IMR-90 (cell line): ENCODE results near the gene ETV6. TPM values are rescaled to one million over a fixed set of nuclear protein-coding genes. Genes with fewer than 3 reads are reported as not detected.

Source experiments
- ATAC-seq: fragments of 200-7000 bp; cut with Tn5 transposase; 2 replicates; pipeline ENCODE4 v1.9.1; 2020; ENCODE audit warnings: low read depth, mild to moderate bottlenecking, moderate library complexity
- BruUV-seq: library from RNA; stranded (reverse); fragments of 400-500 nt; replicated peaks from 2 replicates; lab custom pipeline; 2021; lab: Mats Ljungman, UMichigan
- CTCF ChIA-PET: fragments of 300-600 bp; formaldehyde crosslinking; extraction: SDS; loops from one replicate; lab custom pipeline; 2021; ENCODE audit warnings: antibody characterized with exemption; lab: Yijun Ruan, JAX
- POLR2A ChIA-PET: fragments of 300-600 bp; sonication (Branson Sonifier 250); formaldehyde crosslinking; loops from one replicate; lab custom pipeline; 2022; ENCODE audit warnings: antibody characterized with exemption; ENCODE audit not compliant: unreplicated experiment; lab: Charles Lee
- DNase-seq: peaks from one replicate; pipeline ENCODE4 v3.0.0; 2013
- H2AFZ ChIP-seq: replicated peaks from 2 replicates; pipeline ENCODE3; 2013; ENCODE audit warnings: low read length, mild to moderate bottlenecking; ENCODE audit not compliant: poor library complexity
- H2AK5ac ChIP-seq: 2 replicates; pipeline ENCODE4 v1.6.1; 2013; ENCODE audit warnings: low read depth, low read length, inconsistent platforms
- H2AK9ac ChIP-seq: replicated peaks from 2 replicates; pipeline ENCODE3; 2013; ENCODE audit warnings: mild to moderate bottlenecking, low read depth, low read length, moderate library complexity; ENCODE audit not compliant: poor library complexity
- H2BK120ac ChIP-seq: 2 replicates; pipeline ENCODE4 v1.6.1; 2013; ENCODE audit warnings: low read depth, low read length, inconsistent platforms
- H2BK15ac ChIP-seq: 3 replicates; pipeline ENCODE4 v1.6.1; 2013; ENCODE audit warnings: low read depth, low read length, inconsistent platforms
- H2BK20ac ChIP-seq: 2 replicates; pipeline ENCODE4 v1.6.1; 2013; ENCODE audit warnings: low read depth, mild to moderate bottlenecking, inconsistent platforms, low read length, moderate library complexity
- H2BK5ac ChIP-seq: 2 replicates; pipeline ENCODE4 v1.6.1; 2013; ENCODE audit warnings: mild to moderate bottlenecking, low read depth, low read length, inconsistent platforms; ENCODE audit not compliant: poor library complexity, severe bottlenecking
- H3K14ac ChIP-seq: replicated peaks from 2 replicates; pipeline ENCODE4 v1.6.1; 2013; ENCODE audit warnings: low read depth, low read length, inconsistent platforms
- H3K18ac ChIP-seq: 2 replicates; pipeline ENCODE4 v1.6.1; 2013; ENCODE audit warnings: low read depth, low read length, control low read depth
- H3K23ac ChIP-seq: 2 replicates; pipeline ENCODE4 v1.6.1; 2013; ENCODE audit warnings: low read depth, low read length, inconsistent platforms
- H3K27ac ChIP-seq: 2 replicates; pipeline ENCODE4 v1.5.1; 2013; ENCODE audit warnings: mild to moderate bottlenecking, control low read depth, low read length; ENCODE audit not compliant: insufficient read depth
- H3K27me3 ChIP-seq: 2 replicates; pipeline ENCODE4 v1.6.1; 2013; ENCODE audit warnings: low read length; ENCODE audit not compliant: control insufficient read depth, insufficient read depth
- H3K36me3 ChIP-seq: 2 replicates; pipeline ENCODE4 v1.6.1; 2013; ENCODE audit warnings: low read length, mixed read lengths; ENCODE audit not compliant: control insufficient read depth, insufficient read depth
- H3K4ac ChIP-seq: 2 replicates; pipeline ENCODE4 v1.6.1; 2013; ENCODE audit warnings: low read depth, low read length, inconsistent platforms
- H3K4me1 ChIP-seq: 2 replicates; pipeline ENCODE4 v1.6.1; 2013; ENCODE audit warnings: low read length, mixed read lengths; ENCODE audit not compliant: control insufficient read depth, insufficient read depth
- H3K4me2 ChIP-seq: 2 replicates; pipeline ENCODE4 v1.6.1; 2013; ENCODE audit warnings: low read depth, mild to moderate bottlenecking, control low read depth, low read length, moderate library complexity
- H3K4me3 ChIP-seq: 2 replicates; pipeline ENCODE4 v1.5.1; 2013; ENCODE audit warnings: low read depth, mild to moderate bottlenecking, control low read depth, low read length, moderate library complexity; ENCODE audit not compliant: insufficient read depth
- H3K56ac ChIP-seq: 2 replicates; pipeline ENCODE4 v1.6.1; 2013; ENCODE audit warnings: low read length, inconsistent platforms; ENCODE audit not compliant: insufficient read depth; ENCODE audit errors: extremely low read depth
- H3K79me1 ChIP-seq, 2 experiments: 2 replicates each; pipeline ENCODE4 v1.6.1; 2013; ENCODE audit warnings: low read length in 2 of 2, inconsistent platforms in 1 of 2, low read depth in 1 of 2
- H3K9ac ChIP-seq: 2 replicates; pipeline ENCODE4 v1.6.1; 2013; ENCODE audit warnings: low read depth, low read length, control low read depth
- H3K9me1 ChIP-seq: 2 replicates; pipeline ENCODE4 v1.6.1; 2013; ENCODE audit warnings: low read length, inconsistent platforms; ENCODE audit not compliant: insufficient read depth
- H3K9me3 ChIP-seq: 2 replicates; pipeline ENCODE4 v1.6.1; 2013; ENCODE audit warnings: low read length; ENCODE audit not compliant: control insufficient read depth, insufficient read depth
- H4K20me1 ChIP-seq: 2 replicates; pipeline ENCODE4 v1.6.1; 2013; ENCODE audit warnings: low read length, inconsistent platforms; ENCODE audit not compliant: insufficient read depth
- H4K5ac ChIP-seq: 2 replicates; pipeline ENCODE4 v1.6.1; 2013; ENCODE audit warnings: mild to moderate bottlenecking, low read depth, low read length, control low read depth
- H4K8ac ChIP-seq, 2 experiments: 2 replicates each; pipeline ENCODE4 v1.6.1; 2013; ENCODE audit warnings: low read depth in 2 of 2, low read length in 2 of 2, control low read depth in 1 of 2, inconsistent platforms in 1 of 2
- H4K91ac ChIP-seq: 2 replicates; pipeline ENCODE4 v1.6.1; 2013; ENCODE audit warnings: low read depth, low read length, inconsistent platforms; ENCODE audit not compliant: insufficient read depth
- MAFK ChIP-seq: IDR thresholded peaks from 2 replicates; pipeline ENCODE4 v1.6.1; 2012; ENCODE audit warnings: low read depth, low read length, improper control_type of control experiment
- WGBS, 2 experiments: methylation state at CpG; one replicate each; pipeline versions ENCODE4 v1.1.5 to v1.1.7; 2013; ENCODE audit warnings: missing lambda C conversion rate in 2 of 2; ENCODE audit not compliant: insufficient read length in 1 of 2; ENCODE audit errors: extremely low coverage in 2 of 2; 5-methylcytosine and 5-hydroxymethylcytosine counted together
- dilution Hi-C: fragments of 300-500 bp; cut with HindIII; formaldehyde crosslinking; loops from one replicate; pipeline ENCODE4 v1.14.3; 2018; ENCODE audit warnings: low sequenced_read_pairs; ENCODE audit not compliant: unreplicated experiment
- in situ Hi-C: fragments of 300-500 bp; cut with MboI; formaldehyde crosslinking; loops from 3 replicates; pipeline ENCODE4 v1.14.3; 2019; ENCODE audit warnings: low sequenced_read_pairs, inconsistent platforms, mixed read lengths
- intact Hi-C: fragments of 100-400 bp; cut with micrococcal nuclease; formaldehyde crosslinking; loops from 2 replicates; pipeline ENCODE4 v1.10.0; 2022
- polyA plus RNA-seq, 3 experiments: library from polyadenylated mRNA; depleted of rRNA; stranded (reverse); fragments of >200 nt; gene quantifications; 2 replicates each; pipeline ENCODE4 v1.2.3, GENCODE V29; 2012; ENCODE audit warnings: low replicate concordance in 1 of 3
- total RNA-seq: library from RNA; depleted of rRNA; stranded (reverse); fragments of >200 nt; gene quantifications from 2 replicates; pipeline ENCODE4 v1.2.3, GENCODE V29; 2012

Gene ETV6
- total and polyA plus RNA-seq, 2 of the 4 experiments (the other 2 are of a cell fraction), result 8.4 to 9.9 TPM

- H3K79me1 ChIP-seq, result peaks cover 26 to 71% of the 10 kb centered on the region in 2 experiments
- peak overlapping the region; percentile 98 for H2AK5ac ChIP-seq
- no peak overlapping the region for H3K4me2 ChIP-seq
- peak overlapping the region; percentile 96; the same call in 1 of the 2 replicates for H3K27ac ChIP-seq
- H3K9me1 ChIP-seq, result peaks cover 34% of the 10 kb centered on the region
- 100% methylated on average over 2 of the region's 8 CpGs; no CpG with 5 or more reads in 1 of the 2 experiments for WGBS, 2 experiments
- intact Hi-C loops (loop anchor here (5.0 kb wide), 1 partner anchor 233 kb away; no protein-coding TSS in a partner anchor), dilution Hi-C loops (no loop called here), in situ Hi-C loops (no loop called here)
- ChIA-PET POLR2A (no interaction called here), CTCF (no interaction called here)
- peak overlapping the region; percentile 72 to 99; a peak in 3 of 4 replicates for H4K8ac ChIP-seq
- H4K91ac ChIP-seq, result peak overlapping the region; percentile 90
- DNase-seq (no peak), ATAC-seq (no peak)
- BruUV-seq, result no TSS peak
- peaks cover 3% of the 10 kb centered on the region; the same call in 1 of the 2 replicates for H4K20me1 ChIP-seq
- peak overlapping the region; percentile 95 for H2BK20ac ChIP-seq
- no peak overlapping the region for H2AFZ ChIP-seq
- TF ChIP-seq MAFK, result no peak
- H3K9me3 ChIP-seq, result no peaks in the 10 kb centered on the region
- H2BK120ac ChIP-seq, result peak overlapping the region; percentile 98
- peak overlapping the region; percentile 100 for H3K18ac ChIP-seq
- H3K9ac ChIP-seq, result no peak overlapping the region
- no peak overlapping the region for H2AK9ac ChIP-seq
- H2BK5ac ChIP-seq, result peak overlapping the region; percentile 99
- H3K23ac ChIP-seq, result peak overlapping the region; percentile 94
- H2BK15ac ChIP-seq, result peak overlapping the region; percentile 90
- peaks cover 1% of the 10 kb centered on the region for H3K36me3 ChIP-seq
- peak overlapping the region; percentile 37; the same call in 1 of the 2 replicates for H3K56ac ChIP-seq
- H3K4me1 ChIP-seq, result peaks cover 30% of the 10 kb centered on the region
- H3K14ac ChIP-seq, result peak overlapping the region; percentile 91
- peak overlapping the region; percentile 98 for H3K4ac ChIP-seq
- H4K5ac ChIP-seq, result peak overlapping the region; percentile 100
- H3K4me3 ChIP-seq, result no peak overlapping the region
- H3K27me3 ChIP-seq, result no peaks in the 10 kb centered on the region
Measured at GRCh38 chr12:11799502-11799873, 150.0 kb downstream of the ETV6 start.
